Amniotic stem cell (primary cell): Measurements from ENCODE around the gene MMP24OS.

Experiments
- DNase-seq: peaks from one replicate; lab custom pipeline; 2025; lab: John Stamatoyannopoulos, UW

MMP24OS gene

DNA sequence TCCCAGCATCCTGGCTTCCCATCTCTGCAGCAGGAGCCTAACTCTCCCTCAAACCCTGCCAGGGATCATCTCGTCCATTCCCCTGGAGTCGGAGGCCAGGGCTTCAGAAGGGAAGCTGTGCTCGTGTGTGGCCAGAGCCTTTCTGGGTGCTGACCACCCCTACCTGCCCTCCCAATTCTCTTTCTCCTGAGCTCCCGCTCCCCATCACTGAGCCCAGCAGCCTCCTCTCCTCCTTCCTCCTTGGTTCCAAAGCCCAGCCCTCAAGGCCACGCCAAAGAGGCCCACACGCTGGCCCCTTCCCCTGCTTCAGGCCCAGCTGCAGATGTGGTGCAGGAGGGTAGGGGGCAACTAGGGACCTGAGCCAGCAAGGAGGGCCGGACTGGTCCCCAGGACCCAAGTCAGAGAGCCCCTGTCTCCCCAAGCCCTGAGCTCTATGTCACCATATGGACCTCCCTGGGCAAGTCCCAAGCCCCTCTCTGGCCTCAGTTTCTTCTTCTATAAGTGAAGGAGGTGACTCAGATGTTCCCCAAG, 13.0 kb upstream of the MMP24OS start:
- DNase-seq, result no peak

DNA sequence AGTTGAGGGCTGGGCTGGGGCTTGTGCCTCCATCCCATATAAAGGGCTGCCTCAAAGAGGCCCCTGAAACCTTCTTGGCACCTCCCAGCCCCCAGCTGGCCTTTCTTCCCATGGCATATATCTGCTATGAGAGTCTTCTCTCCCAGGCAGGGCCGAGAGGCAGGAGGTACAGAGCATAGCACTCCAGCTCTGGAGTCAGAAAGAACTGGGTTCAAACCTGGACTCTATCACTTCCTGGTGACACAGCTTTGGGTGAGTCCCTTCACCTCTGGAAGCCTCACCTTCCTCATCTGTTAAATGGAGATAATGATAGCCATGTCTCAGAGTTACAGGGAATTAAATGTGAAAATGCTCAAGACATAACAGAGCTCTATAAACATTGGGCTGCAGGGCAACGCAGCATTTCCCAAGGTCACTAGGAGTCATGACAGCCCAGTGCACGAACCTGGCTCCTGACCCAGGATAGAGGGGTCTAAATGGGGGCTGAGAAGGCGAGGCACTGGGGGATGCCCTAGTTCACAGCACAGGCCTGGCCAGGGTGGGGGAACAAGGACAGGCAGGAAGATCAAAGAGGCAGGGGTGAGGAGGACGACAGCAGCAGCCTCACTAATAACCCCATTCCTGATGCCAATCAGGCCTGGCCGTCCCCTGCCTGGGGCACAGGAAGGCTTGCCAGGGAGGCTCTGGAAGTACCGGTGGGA, 12.4 kb upstream of the MMP24OS start:
- no peak for DNase-seq

DNA sequence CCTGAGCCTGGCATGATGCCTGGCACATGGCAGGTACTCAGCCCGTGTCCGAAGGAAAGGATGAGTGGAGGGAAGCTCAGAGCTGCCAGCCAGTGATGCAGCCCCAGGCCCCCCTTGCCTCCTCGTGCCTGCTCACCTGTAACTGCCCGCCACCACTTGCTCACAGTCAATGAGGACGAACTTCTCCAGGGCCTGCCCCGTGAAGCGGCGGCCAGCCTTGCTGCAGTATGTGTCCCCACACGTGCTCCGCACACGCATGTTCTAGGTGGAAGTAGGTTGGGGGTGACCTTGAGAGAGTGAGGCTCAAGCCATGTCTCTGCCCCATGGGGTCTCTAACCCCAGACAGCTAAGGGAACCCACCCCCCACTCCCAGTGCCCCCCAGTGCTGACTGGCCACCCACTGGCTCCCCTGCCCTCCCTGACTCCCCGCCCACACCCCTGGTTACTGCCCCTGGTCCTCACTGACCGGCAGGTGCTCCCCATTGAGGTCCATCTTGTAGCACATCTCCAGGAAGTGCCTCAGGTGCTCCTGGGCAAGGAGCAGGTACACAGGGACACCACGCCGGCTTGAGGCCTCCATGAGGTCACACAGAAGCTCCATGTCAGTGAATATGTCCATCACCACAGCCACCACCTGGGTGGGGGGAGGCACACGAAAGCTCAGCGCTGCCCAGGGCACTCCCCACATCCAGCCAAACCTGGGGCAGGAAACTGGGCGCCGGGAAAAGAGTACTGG, 10.6 kb upstream of the MMP24OS start:
- DNase-seq, result no peak

- no peak for DNase-seq
These were observed 9.8 kb upstream of the MMP24OS start for GRCh38 chr20:35287509-35288324.

DNA sequence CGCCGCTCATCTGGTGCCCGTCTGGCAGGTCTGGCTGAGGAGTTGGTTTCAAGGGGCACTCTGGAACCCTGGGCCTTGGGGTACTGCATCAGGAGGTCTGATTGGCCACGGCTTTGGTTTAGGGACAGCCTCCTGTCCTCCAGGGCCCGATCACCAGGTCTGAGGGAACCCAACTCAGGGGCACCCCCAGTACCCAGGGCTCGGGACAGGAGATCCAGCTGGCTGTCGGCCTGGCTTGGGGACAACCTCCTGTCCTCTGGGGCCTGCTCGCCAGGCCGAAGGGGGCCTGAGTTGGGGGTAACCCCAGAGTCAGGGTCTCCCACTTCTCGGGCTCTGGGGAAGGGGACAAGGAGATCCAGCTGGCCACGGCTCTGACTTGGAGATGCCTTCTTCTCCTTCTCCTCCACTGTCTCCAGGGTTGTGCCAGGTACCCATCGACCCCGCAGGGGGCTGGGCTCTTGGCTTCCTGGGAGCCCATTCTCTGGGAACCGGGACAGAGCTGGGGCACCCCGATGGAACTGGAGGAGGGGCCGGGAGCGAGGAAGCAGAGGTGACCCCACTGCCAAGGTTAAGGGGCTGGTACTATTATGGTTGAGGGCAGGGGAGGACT, 9.1 kb upstream of the MMP24OS start:
- no peak for DNase-seq

DNA sequence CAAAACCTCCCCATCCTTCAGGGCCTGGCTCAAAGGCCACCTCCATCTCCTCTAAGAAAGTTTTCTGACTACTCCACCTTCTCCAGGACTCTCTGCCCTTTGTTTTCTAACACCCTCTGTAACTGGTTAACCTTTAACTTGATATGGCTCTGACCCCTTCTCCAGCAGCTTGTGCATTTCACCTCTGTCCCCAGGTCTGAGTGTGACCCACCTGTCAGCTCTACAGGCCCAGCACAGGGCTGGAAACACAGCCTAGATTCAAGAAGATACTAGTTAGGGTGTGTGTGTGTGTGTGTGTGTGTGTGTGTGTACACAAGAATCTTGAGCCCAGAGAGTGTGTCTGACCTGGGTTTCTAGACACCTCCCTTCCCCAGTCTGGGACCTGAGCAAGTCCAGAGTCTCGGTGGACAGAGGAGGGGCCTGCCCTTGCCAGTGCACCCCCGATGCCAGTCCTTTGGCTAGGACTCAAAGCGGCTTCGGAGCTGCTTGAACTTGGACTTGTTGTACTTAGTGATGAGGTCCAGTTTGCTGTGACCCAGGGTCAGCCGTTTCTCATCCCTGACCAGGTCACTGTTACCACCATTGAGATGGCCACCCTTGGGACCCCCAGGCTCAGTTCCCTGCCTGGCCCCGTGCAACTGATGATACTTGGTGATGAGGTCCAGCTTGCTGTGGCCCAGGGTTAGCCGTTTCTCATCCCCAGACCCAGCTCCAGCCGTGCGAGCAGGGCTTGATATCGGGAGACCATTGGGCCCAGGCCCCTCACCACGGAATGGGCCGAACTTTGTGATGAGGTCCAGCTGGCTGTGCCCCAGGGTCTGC, 8.4 kb upstream of the MMP24OS start:
- DNase-seq, result no peak

- DNase-seq, result no peak
These were observed 7.8 kb upstream of the MMP24OS start for GRCh38 chr20:35285806-35286076.

DNA sequence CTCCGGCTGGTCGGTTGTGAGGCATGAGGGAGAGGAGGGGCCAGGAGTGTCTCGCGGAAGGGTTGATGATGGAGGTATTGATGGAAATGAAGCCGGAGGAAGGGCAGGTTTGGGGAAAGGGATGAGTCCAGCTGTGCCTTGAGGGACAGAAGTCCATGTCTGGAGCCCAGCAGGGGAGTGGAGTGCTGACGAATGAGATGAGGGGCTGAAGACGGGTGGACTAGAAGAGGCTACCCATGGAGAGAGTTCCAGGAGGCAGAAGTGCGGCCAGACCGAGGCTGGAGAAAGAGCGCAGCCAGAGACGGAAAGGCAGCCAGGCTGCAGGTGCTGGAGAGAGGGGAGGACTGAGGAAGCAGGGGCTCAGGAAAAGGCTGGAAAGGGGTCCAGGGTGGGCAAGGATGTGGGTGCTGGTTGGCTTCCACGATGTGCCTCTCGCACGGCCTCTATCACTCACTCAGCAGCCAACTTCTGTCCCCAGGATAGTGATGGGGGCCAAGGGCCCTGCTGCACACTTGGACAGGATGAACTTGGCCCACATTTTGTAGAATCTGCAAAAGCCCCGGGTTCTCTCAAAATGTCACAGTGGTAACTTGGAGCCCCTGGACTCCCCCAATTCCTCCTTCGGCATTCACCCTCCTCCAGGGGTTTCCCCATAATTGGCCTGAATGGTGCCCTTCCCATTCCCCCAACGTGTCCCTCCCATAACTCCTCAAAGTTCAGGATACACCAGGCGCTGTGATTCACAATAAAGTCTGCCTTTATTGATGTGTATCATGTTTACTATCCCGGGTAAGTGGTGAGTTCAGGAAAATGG, 7.3 kb upstream of the MMP24OS start:
- DNase-seq, result no peak

DNA sequence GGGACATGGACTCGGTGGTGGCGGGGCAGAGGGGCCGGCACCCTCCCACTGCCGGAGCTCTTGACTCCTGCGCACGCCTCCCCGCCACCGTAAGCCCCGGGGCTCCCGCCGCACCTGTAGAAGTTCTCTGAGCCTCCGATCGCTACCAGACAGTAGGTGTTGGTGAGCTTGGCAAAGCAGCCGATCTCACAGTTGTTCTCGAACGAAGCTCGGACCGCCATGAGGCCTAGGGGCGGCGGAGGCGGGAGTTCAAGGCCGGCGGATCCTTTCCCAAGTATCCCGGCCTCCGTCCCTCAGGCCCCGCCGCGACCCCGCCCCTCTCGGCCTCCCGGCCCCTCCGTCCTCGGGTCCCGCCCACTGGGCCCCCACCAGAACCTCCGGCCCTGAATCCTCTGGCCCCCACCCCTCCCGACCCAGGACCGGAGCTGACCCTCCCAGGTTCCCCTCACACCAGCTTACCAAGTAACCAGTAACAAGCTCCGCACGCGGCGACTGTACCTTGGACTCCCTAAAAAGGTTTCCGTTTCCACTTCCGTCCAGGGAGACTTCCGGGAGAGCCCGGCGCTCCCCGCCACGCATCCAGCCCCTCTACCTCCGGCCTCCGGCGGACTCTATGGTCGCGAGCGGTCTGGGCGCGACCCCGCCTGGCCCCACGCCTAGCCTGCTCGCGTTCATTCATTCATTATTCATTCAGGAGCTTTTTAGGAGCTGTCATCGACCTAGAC, 6.5 kb upstream of the MMP24OS start, which contains the start of gene EIF6:
TSS of gene EIF6 (minus strand) at position 506 of the 725 bp plus-strand sequence. CDS start at position 221, 285 bp downstream.
- DNase-seq, result peak; percentile 64

DNA sequence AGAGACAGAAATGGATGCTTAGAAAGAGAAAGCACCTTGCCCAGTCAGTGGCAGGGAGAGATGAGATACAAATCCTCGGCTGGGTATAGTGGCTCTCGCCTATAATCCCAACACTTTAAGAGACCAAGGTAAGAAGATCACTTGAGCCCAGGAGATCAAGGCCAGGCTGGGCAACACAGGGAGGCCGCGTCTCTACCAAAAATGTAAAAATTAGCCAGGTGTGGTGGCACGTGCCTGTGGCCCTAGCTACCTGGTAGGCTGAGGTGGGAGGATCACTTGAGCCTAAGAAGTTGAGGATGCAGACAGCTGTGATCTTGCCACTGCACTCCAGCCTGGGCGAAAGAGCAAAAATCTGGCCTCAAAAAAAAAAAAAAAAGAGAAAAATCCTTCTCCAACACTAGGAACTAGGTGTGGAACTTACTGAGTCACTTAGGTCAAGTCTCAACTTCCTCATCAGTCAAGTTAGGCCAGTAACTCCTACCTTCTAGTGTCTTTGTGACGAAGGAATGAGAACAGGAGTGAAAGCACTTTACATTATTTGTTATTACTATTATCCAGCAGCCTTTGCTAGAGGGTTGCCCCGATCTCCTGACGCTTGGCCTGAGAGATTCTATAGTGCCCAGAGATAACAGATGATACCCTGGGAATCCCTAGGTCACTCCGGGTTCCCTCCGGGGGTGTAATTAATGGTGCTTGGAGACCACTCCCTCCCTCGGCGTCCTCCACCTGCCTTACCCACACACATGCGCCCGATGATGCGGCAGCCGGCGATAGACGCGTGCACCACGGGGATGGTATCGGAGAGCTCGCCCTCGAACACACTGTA, 5.7 kb upstream of the MMP24OS start:
- DNase-seq, result no peak

GRCh38 chr20:35281506-35282101, 3.7 kb upstream of the MMP24OS start:
- no peak for DNase-seq

- DNase-seq, result no peak
These were observed 2.6 kb upstream of the MMP24OS start for GRCh38 chr20:35280523-35280922.

DNA sequence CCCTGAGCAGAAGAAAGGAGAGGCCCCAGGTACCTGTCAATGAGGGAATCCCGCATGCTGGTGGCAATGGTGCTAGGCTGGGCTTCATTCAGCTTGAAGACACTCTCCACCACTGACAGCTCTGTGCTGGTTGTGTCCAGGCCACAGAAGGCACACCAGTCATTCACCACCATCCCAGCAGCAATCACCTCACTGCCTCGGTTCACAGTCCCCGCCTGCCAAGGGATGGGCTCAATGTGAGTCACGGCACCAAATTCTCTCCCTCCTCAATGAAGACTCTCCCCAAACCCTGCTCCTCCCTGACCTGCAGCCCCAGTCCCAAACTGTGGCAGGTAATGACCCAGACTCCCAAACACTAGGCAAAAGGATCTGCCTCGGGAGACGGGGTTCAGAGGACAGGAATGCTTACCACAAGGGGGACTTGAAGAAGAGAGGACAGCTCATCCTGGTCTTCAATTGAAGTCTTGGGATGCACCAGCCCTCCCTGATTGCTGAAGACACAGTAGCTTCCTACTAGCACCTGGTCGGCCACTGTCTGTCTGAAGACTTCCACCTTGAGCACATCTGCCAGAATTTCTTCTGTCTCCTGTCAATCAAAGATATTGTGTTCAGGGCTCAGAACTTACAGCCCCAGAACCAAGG, 1.7 kb upstream of the MMP24OS start:
- no peak for DNase-seq

DNA sequence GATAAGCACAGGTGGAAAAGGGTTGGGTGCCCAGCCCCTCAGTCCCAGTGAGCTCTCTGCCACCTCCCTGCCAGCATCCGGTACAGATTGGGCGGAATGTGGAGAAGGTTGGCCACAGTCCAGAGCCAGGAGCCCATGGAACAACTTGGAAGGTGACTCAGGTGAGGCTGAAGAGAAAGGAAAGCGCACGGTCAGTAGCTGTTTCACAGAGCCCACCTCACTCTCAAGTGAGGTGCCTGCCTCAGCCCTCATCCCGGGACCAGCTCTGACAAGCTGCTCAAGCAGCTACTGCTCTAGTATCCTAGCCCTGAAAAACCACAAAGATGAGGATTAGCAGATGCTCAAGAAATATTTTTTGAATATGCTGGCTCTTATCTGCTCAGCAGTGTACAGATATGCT, 1.1 kb upstream of the MMP24OS start:
- no peak for DNase-seq

- DNase-seq, result no peak
These were observed 795 bp downstream of the MMP24OS start for GRCh38 chr20:35277127-35277526.

- DNase-seq, result no peak
These were observed 1.5 kb downstream of the MMP24OS start for GRCh38 chr20:35276408-35276807.

DNA sequence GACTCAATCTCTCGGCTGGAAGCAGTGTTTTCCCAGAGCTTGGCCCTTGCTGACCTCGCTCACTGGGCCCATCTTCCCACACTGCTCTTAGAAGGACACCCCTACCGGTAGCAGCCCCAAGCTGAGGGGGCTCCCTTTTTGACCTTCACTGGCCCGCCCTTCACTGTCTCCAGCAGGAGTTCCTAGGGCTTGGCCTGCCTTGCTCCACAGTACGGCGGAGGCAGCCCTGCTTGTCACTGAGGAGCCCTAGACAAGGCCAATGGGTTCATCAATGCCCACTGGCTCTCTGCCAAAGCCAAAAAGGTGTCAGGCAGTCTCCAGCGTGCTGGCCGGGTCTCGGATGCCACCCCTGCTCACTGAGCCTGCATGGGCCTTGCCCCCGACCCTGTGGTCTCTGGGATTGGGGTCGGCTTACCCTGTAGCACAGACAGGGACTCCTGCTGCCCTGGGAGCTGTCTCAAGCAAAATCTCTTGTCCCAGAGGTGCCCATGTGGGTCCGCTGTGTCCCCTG, 2.1 kb downstream of the MMP24OS start:
- no peak for DNase-seq
